Stimulated activated effector memory CD8-positive, alpha-beta T cell treated with anti-CD3 and anti-CD28 coated beads, Interleukin-12 subunit alpha, Interleukin-12 subunit beta, amount 100 ng/mL, for 72 hours (primary cell): Measurements from ENCODE around the gene PPARD.
A peak's percentile ranks its signal among the peaks of the same experiment; 100 is the strongest.

Source experiments
- ATAC-seq: fragments of 150-1000 bp; cut with Tn5 transposase; 2 replicates; pipeline ENCODE4 v1.10.0; 2021
- DNase-seq, 2 donors: peaks; one replicate each; pipeline ENCODE4 v3.0.0; 2021 to 2022; ENCODE audit warnings: low spot score in 2 of 2
- H3K27ac Mint-ChIP-seq: one replicate; pipeline ENCODE4 v1.8.0; 2022; ENCODE audit warnings: mild to moderate bottlenecking, mixed read lengths
- H3K36me3 Mint-ChIP-seq: one replicate; pipeline ENCODE4 v1.8.0; 2022; ENCODE audit warnings: mild to moderate bottlenecking, mixed read lengths
- H3K4me1 Mint-ChIP-seq: one replicate; pipeline ENCODE4 v1.8.0; 2022; ENCODE audit warnings: mixed read lengths
- H3K4me3 Mint-ChIP-seq: one replicate; pipeline ENCODE4 v1.8.0; 2022; ENCODE audit warnings: mild to moderate bottlenecking, mixed read lengths
- H3K9me3 Mint-ChIP-seq: one replicate; pipeline ENCODE4 v1.8.0; 2022; ENCODE audit warnings: mixed read lengths

PPARD gene

GRCh38 chr6:35342258-35343091 lies at the start of gene PPARD:
Gene PPARD, plus strand, starts transcription at chr6:35342558. Its CDS starts 68,530 bp downstream, at chr6:35411088.
- H3K36me3 Mint-ChIP-seq = peaks cover 17% of the 10 kb centered on the region
- peak within 1 kb of the TSS; percentile 90 for H3K27ac Mint-ChIP-seq
- DNase-seq = peak; percentile 99
- ATAC-seq = peak; percentile 98
- peaks cover 38% of the 10 kb centered on the region for H3K4me1 Mint-ChIP-seq
- peak within 1 kb of the TSS; percentile 89 for H3K4me3 Mint-ChIP-seq
- no peaks in the 10 kb centered on the region for H3K9me3 Mint-ChIP-seq

GRCh38 chr6:35293681-35294080 lies 48.7 kb upstream of the PPARD start:
- Mint-ChIP-seq H3K4me1 (peaks cover 12% of the 10 kb centered on the region), H3K36me3 (peaks cover 62% of the 10 kb centered on the region), H3K4me3 (no peak overlapping the region), H3K27ac (peak overlapping the region; percentile 53), H3K9me3 (no peaks in the 10 kb centered on the region)
- ATAC-seq (no peak), DNase-seq (no peak)

GRCh38 chr6:35294308-35294945 lies 47.9 kb upstream of the PPARD start:
- H3K4me3 Mint-ChIP-seq = no peak overlapping the region
- H3K27ac Mint-ChIP-seq = peak overlapping the region; percentile 53
- DNase-seq (no peak), ATAC-seq (no peak)
- H3K9me3 Mint-ChIP-seq = no peaks in the 10 kb centered on the region
- peaks cover 20% of the 10 kb centered on the region for H3K4me1 Mint-ChIP-seq
- peaks cover 55% of the 10 kb centered on the region for H3K36me3 Mint-ChIP-seq

GRCh38 chr6:35295036-35295435 lies 47.3 kb upstream of the PPARD start:
- Mint-ChIP-seq H3K4me1 (peaks cover 26% of the 10 kb centered on the region), H3K36me3 (peaks cover 55% of the 10 kb centered on the region), H3K4me3 (no peak overlapping the region), H3K27ac (no peak overlapping the region), H3K9me3 (no peaks in the 10 kb centered on the region)
- no peak for DNase-seq
- no peak for ATAC-seq

- ATAC-seq = no peak
- Mint-ChIP-seq H3K27ac (peak overlapping the region; percentile 89), H3K4me1 (peaks cover 33% of the 10 kb centered on the region), H3K9me3 (no peaks in the 10 kb centered on the region), H3K4me3 (no peak overlapping the region), H3K36me3 (peaks cover 55% of the 10 kb centered on the region)
- DNase-seq = no peak
Measured at GRCh38 chr6:35295521-35296315, 46.6 kb upstream of the PPARD start.

- Mint-ChIP-seq H3K4me1 (peaks cover 43% of the 10 kb centered on the region), H3K4me3 (peak overlapping the region; percentile 73), H3K36me3 (peaks cover 45% of the 10 kb centered on the region), H3K27ac (peak overlapping the region; percentile 89), H3K9me3 (no peaks in the 10 kb centered on the region)
- DNase-seq (no peak), ATAC-seq (no peak)
Measured at GRCh38 chr6:35296931-35297600, 45.3 kb upstream of the PPARD start.

- DNase-seq = peak; percentile 71 to 89
- peak; percentile 90 for ATAC-seq
- Mint-ChIP-seq H3K9me3 (no peaks in the 10 kb centered on the region), H3K36me3 (peaks cover 51% of the 10 kb centered on the region), H3K4me3 (peak within 1 kb of the TSS; percentile 73), H3K27ac (peak within 1 kb of the TSS; percentile 89), H3K4me1 (peaks cover 50% of the 10 kb centered on the region)
Measured at GRCh38 chr6:35297601-35298481, 44.5 kb upstream of the PPARD start, which contains the start of gene DEF6. Gene DEF6, plus strand, starts transcription at chr6:35297818. Its CDS starts 39 bp downstream, at chr6:35297857.

GRCh38 chr6:35298625-35299140 lies 43.7 kb upstream of the PPARD start:
- Mint-ChIP-seq H3K9me3 (no peaks in the 10 kb centered on the region), H3K27ac (peak overlapping the region; percentile 89), H3K4me1 (peaks cover 58% of the 10 kb centered on the region), H3K36me3 (peaks cover 53% of the 10 kb centered on the region), H3K4me3 (peak overlapping the region; percentile 73)
- ATAC-seq = no peak
- DNase-seq = peak in 1 of 2 donors; percentile 62

GRCh38 chr6:35299674-35300073 lies 42.7 kb upstream of the PPARD start:
- peaks cover 62% of the 10 kb centered on the region for H3K4me1 Mint-ChIP-seq
- peak overlapping the region; percentile 89 for H3K27ac Mint-ChIP-seq
- ATAC-seq (no peak), DNase-seq (no peak)
- peak overlapping the region; percentile 73 for H3K4me3 Mint-ChIP-seq
- H3K9me3 Mint-ChIP-seq = no peaks in the 10 kb centered on the region
- H3K36me3 Mint-ChIP-seq = peaks cover 53% of the 10 kb centered on the region

GRCh38 chr6:35300848-35301247 lies 41.5 kb upstream of the PPARD start:
- Mint-ChIP-seq H3K9me3 (no peaks in the 10 kb centered on the region), H3K4me1 (peaks cover 62% of the 10 kb centered on the region), H3K27ac (peak overlapping the region; percentile 89), H3K4me3 (peak overlapping the region; percentile 73), H3K36me3 (peaks cover 51% of the 10 kb centered on the region)
- no peak for ATAC-seq
- DNase-seq = no peak

GRCh38 chr6:35302604-35303241 lies 39.6 kb upstream of the PPARD start:
- no peaks in the 10 kb centered on the region for H3K9me3 Mint-ChIP-seq
- peaks cover 64% of the 10 kb centered on the region for H3K36me3 Mint-ChIP-seq
- DNase-seq (peak; percentile 68 to 91), ATAC-seq (peak; percentile 90)
- H3K4me3 Mint-ChIP-seq = peak overlapping the region; percentile 79
- peak overlapping the region; percentile 89 for H3K27ac Mint-ChIP-seq
- peaks cover 63% of the 10 kb centered on the region for H3K4me1 Mint-ChIP-seq

GRCh38 chr6:35304299-35304698 lies 38.1 kb upstream of the PPARD start:
- peak overlapping the region; percentile 79 for H3K4me3 Mint-ChIP-seq
- no peak for ATAC-seq
- DNase-seq = no peak
- H3K36me3 Mint-ChIP-seq = peaks cover 77% of the 10 kb centered on the region
- peak overlapping the region; percentile 89 for H3K27ac Mint-ChIP-seq
- H3K9me3 Mint-ChIP-seq = no peaks in the 10 kb centered on the region
- H3K4me1 Mint-ChIP-seq = peaks cover 66% of the 10 kb centered on the region

- H3K36me3 Mint-ChIP-seq = peaks cover 81% of the 10 kb centered on the region
Measured at GRCh38 chr6:35305117-35305516, 37.2 kb upstream of the PPARD start.

More at GRCh38 chr6:35305117-35305516, 37.2 kb upstream of the PPARD start:
- no peaks in the 10 kb centered on the region for H3K9me3 Mint-ChIP-seq
- H3K4me1 Mint-ChIP-seq = peaks cover 66% of the 10 kb centered on the region
- H3K4me3 Mint-ChIP-seq = no peak overlapping the region
- DNase-seq (no peak), ATAC-seq (no peak)
- no peak overlapping the region for H3K27ac Mint-ChIP-seq
